HG03108 (cell line): ENCODE data around the gene E2F6.

ENCODE experiments used
- ATAC-seq: cut with Tn5 transposase; IDR thresholded peaks from one replicate; pipeline ENCODE4 v1.9.1; 2021; ENCODE audit warnings: moderate library complexity; ENCODE audit not compliant: unreplicated experiment

The E2F6 gene, protein sequence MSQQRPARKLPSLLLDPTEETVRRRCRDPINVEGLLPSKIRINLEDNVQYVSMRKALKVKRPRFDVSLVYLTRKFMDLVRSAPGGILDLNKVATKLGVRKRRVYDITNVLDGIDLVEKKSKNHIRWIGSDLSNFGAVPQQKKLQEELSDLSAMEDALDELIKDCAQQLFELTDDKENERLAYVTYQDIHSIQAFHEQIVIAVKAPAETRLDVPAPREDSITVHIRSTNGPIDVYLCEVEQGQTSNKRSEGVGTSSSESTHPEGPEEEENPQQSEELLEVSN

GRCh38 chr2:11465485-11466306 is at the start of gene E2F6:
Gene E2F6, minus strand, starts transcription at chr2:11466161. Its CDS starts 282 bp downstream, at chr2:11465879.
- peak; percentile 69 for ATAC-seq

- no peak for ATAC-seq
Observed at GRCh38 chr2:11515490-11515981, 49.6 kb upstream of the E2F6 start.

DNA sequence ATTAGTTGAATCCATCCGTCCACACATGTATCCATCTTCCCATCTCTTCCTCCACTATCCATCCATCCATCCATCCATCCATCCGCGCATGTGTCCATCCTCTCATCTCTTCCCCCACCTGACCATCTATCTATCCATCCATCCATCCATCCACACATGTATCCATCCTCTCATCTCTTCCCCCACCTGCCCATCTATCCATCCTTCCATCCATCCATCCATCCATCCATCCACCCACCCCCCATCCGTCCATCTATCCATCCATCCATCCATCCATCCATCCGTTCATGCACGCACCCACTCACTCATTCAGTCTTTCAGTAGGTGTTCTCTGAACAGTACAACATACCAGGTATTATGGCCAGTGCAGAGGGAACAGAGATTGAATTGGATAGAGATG is 48.9 kb upstream of the E2F6 start:
- ATAC-seq, result no peak

DNA sequence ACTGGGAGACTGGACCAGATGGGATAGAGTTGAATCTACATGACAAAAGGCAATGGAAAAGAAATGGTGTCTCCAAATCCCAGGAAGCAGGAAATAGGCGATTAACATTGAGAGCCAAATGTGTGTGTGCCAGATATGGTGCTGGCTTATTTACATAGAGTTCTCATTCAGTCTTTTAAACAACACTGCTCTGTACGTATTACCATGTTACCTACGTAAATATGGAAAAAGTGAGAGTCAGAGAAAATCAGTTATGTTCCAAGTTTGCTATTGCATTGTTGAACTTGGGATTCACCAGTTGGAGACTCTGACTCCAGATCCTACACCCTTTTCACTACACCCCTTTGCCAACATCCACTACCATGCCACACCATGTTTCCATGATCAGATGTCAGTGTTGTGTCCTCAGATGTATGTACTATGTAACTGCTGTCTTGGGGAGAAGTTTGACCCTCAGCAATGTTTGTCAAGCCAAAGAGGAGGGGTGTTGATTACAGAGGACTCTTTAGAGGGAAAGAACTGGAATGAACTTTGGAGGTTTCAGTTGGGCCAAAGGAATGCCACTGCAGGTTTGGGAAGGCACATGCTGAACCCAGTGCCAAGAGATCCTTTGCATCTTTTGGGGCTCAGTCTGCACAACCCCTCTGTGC is 48.2 kb upstream of the E2F6 start:
- ATAC-seq, result no peak

DNA sequence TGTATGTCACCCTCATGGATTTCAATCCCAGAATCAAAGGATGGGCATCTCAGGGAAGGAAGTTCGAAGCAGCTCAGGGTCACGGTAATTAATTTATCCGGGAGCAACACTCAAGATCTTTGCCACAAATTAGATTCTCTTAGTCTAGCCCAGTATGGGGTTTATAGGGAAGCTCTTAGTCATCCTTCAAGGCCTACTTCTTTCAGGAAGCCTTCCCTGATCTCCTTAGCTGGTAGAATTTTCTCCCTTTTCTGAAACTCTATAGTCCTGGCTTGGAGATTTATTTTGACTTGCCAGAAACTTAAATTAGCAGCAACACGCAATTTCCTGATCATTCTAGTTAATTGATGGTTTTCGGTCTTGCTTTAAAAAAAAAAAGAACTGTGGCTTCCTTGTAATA is 47.4 kb upstream of the E2F6 start:
- ATAC-seq, result no peak

DNA sequence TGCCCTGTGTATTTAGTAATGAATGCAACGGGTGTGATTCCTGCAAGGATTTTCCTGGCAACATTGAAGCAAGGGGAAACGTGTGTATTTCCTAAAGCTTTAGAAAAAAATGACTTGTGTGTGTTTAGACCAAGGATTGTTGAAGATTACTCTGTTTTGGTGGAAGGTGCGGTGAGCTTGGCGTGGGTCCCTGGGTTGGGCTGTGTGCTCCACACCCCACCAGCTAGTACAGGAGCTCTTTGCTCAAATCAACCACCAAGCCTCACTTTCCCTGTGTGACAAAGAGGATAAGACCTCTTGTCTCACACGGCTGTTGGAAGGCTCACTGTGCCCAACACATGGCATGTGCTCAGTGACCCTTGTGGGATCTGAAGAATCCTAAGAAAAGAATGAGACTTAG is 46.5 kb upstream of the E2F6 start:
- no peak for ATAC-seq

DNA sequence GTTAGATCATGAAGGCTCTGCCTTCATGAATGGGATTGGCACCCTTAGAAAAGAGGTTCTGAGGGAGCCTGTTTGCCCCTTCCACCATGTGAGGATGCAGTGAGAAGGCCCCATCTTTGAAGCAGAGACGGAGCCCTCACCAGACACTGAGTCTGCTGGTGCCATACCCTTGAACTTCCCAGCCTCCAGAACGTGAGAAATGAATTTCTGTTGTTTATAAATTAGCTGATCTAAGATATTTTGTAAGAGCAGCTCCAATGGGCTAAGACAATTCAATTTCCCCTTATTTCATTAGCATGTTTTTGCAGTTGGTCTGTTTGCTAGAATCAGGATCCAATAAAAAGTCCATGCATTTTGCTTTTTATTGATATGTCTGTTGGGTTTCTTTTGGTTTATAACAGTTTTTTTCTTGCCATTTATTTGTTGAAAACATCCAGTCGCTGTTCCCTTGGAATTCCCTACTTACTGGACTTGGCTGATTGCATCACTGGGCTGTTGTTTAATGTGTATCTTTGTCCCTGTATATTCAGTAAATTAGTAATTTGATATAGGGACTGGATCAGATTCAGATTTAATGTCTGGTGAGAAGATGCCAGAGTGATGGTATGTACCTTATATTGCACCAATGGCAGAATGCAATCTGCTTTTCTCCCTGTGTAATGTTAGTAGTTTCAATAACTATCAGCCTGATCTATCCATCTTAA is 43.8 kb upstream of the E2F6 start:
- no peak for ATAC-seq

DNA sequence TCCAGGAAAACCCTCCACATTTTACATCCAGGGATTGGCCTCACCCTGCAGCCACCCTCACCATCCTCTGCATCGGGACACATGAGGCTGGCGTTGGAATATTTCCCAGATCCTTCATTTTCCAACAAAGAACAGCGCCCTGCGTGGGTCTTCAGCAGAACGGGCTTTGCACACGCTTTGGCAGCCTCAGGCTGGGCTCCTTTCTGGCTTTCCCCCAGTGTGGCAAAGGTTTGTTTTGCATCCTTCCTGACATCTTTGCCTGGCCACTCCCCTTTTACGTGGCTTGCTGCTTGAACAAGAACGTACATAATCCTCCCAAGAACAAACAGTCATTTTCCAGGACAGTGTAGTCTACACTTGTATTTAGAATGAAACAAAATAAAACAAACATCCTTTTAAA is 42.3 kb upstream of the E2F6 start:
- no peak for ATAC-seq

DNA sequence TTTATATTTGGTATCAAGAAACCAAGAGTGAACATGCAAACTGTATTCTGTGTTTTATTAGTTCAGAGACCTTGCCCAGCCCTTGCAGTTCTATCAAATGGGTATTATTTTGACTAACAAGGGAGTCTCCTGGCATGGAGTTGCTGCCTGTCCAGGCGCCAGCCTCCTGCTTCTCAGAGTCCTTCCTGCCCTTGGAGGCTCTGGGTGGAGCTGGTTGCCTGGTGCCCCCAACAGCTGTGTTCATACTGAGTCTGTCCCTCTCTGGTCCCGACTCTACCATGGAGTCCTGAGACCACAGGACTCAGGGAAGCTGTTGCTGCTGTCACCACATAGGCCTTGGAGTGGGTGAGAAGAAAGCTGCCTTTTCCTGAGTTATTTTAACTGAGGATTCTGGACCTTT is 41.6 kb upstream of the E2F6 start:
- no peak for ATAC-seq

- no peak for ATAC-seq
Observed at GRCh38 chr2:11506611-11506969, 40.6 kb upstream of the E2F6 start.

GRCh38 chr2:11505652-11506610 is 40.0 kb upstream of the E2F6 start:
- ATAC-seq, result no peak

DNA sequence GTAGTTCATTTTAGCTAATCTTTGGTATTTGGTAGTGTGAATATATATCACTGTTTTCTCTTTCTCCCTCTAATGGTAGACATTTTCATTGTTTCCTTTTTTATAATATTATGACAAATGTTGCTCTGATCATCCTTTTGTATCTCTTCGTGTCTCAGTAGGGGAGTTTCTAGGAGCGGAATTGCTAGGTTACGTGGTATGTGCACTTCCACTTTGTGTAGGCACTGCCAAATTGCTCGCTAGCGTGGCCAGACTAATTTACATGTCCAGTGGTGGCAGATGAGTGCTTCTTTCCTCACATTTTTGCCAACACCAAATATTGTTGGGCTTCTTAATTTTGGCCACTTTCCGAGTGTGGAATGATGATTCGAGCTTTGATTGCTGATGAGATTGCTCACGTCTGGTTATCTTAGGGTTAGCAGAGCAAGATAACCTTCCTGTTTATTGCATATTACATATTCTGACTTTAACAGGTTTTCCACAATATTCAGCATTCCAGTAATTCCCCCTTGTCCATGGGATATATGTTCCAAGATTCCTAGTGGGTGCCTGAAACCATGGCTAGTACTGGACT is 37.5 kb upstream of the E2F6 start:
- ATAC-seq, result no peak

DNA sequence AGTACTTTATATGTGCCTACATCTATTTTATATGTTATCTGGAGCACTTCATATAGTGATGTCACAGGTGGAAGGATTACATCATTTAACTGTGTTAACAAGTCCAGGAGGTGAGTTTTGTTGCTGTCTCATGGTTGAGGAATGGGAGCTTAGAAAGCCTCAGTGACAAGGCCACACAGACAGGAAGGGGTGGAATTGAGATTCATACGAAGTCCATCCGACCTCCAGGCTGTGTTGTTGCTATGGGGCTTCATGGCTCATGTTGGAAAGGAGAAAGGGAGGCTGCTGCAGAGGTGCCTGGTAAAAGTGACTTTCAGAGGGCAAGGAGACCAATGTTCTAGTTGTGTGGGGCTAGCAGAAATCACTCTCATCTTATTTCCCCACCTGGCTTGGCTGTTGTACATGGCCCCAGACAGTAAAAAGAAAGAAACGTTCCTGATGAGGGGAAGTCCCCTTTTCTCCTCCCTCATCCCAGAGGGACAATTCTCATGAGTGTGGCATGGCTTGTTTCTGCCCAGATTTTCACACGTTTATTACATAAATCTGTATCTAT is 36.9 kb upstream of the E2F6 start:
- no peak for ATAC-seq

- no peak for ATAC-seq
Observed at GRCh38 chr2:11500702-11501303, 34.8 kb upstream of the E2F6 start.

GRCh38 chr2:11499081-11499743 is 33.3 kb upstream of the E2F6 start:
- no peak for ATAC-seq

- peak; percentile 93 for ATAC-seq
Observed at GRCh38 chr2:11498543-11499034, 32.6 kb upstream of the E2F6 start.

DNA sequence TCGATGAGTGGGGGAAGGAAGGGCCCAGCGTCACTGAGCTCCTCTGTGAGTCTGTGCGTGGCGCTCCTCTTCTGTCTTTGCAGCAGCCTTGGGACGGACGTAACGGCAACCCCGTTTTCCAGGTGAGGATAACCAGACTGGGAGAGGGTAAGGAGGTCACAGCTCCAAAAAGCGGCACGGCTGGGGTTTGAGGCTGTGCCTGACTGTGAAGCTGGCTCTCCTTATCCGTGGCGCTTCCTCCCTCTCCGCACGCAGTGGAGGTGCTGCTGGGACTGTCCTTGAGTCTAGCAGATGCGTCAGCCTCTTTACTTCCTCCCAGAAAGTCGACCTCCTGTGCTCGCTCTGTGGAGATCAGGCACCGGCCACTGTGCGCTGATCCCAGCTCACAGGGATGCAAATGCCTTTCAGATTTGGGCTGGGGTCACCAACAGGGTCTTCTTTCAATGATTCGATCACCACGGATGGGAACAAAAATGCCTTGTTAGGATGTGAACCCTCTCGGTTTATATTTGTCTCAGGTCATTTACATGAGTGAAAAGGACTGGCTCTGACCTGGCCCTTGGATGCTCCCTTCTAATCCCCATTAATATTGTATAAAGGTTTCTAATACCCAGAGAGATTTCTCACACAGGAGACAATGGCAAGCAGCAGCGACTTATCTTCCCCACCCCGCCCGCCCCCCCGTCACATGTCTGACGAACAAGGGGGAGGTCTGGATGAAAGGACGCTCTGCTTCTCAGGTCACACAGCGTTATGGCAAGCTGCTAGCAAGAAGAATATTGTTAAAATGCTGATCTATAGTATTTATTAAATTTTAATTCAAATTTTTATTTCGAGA is 30.1 kb upstream of the E2F6 start:
- no peak for ATAC-seq
